ENCODE data around the gene EGLN1. TPM values are rescaled to one million over a fixed set of nuclear protein-coding genes. Genes with fewer than 3 reads are reported as not detected.

The EGLN1 gene
- total and polyA plus RNA-seq, 2 experiments from 2014 or later = 1.9 to 6.0 TPM

DNA sequence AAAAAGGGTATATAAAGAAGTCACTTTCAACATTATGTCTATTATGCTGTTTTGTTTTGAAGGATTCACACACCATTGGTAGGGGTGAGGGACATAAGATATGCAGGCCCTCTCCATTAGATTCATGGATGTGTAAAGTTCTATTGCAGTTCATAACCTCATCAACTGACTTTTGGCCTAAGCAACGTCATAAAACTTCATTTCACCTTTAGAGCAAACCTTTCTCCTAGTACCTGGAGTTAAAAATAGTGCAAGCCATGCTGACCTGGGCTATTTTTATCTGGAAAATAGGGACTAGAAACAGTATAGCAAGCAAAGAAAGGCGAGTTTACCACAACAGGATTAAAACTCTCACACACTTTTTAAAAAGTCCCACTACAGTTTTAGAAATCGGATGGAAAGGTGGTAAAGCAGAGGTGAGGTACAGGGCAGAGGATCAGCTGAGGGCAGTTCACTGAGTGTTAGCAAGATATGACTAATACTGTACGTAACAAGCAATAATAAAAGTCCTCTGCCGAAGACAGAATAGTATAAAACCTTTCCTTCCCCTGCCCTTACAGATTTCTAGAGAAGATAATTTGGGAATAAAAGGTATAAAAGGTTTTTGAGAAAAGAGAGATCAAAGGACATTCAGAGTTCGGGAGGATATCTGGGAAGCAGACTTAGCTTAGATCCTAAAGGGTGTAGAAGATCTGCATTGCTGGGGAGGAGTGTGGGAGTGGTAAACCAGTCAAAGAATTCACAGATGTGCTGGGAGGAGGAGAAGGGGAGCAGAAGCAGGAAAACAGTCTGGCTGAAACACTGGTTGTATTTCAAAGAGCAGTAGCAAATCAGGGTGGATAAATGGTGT lies 14.3 kb downstream of the EGLN1 start:
- no peak overlapping the region for H3K4me3 ChIP-seq
- no peaks in the 10 kb centered on the region for H3K27me3 Mint-ChIP-seq (ENCODE audit: insufficient read depth, low read depth, poor library complexity)
- no peaks in the 10 kb centered on the region for H3K36me3 ChIP-seq (ENCODE audit: insufficient read depth)

More for the DNA sequence above, 14.3 kb downstream of the EGLN1 start:
- H3K4me1 ChIP-seq (ENCODE audit: insufficient read depth) = no peaks in the 10 kb centered on the region
- Mint-ChIP-seq H3K4me3 (no peak overlapping the region), H3K27ac (no peak overlapping the region), H3K4me1 (no peaks in the 10 kb centered on the region), H3K9me3 (no peaks in the 10 kb centered on the region), H3K36me3 (ENCODE audit: low read depth) (no peaks in the 10 kb centered on the region)
- H3K27ac ChIP-seq (ENCODE audit: low read depth) = no peak overlapping the region
- H2AFZ ChIP-seq = no peak overlapping the region
- H3K4me2 ChIP-seq = no peak overlapping the region
- no peak for ATAC-seq
- no peaks in the 10 kb centered on the region for H3K79me2 ChIP-seq (replicated peaks; ENCODE audit: insufficient read depth)
- H3F3A ChIP-seq (replicated peaks; ENCODE audit: low read depth) = no peaks in the 10 kb centered on the region
- TF ChIP-seq, protein P1, sequence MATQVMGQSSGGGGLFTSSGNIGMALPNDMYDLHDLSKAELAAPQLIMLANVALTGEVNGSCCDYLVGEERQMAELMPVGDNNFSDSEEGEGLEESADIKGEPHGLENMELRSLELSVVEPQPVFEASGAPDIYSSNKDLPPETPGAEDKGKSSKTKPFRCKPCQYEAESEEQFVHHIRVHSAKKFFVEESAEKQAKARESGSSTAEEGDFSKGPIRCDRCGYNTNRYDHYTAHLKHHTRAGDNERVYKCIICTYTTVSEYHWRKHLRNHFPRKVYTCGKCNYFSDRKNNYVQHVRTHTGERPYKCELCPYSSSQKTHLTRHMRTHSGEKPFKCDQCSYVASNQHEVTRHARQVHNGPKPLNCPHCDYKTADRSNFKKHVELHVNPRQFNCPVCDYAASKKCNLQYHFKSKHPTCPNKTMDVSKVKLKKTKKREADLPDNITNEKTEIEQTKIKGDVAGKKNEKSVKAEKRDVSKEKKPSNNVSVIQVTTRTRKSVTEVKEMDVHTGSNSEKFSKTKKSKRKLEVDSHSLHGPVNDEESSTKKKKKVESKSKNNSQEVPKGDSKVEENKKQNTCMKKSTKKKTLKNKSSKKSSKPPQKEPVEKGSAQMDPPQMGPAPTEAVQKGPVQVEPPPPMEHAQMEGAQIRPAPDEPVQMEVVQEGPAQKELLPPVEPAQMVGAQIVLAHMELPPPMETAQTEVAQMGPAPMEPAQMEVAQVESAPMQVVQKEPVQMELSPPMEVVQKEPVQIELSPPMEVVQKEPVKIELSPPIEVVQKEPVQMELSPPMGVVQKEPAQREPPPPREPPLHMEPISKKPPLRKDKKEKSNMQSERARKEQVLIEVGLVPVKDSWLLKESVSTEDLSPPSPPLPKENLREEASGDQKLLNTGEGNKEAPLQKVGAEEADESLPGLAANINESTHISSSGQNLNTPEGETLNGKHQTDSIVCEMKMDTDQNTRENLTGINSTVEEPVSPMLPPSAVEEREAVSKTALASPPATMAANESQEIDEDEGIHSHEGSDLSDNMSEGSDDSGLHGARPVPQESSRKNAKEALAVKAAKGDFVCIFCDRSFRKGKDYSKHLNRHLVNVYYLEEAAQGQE (IDR thresholded peaks at IDR 0.05; ENCODE audit: unreplicated experiment) = no peak
- no peak for TF ChIP-seq EZH2 (IDR thresholded peaks at IDR 0.05; ENCODE audit: low read depth, unreplicated experiment)
- TF ChIP-seq, protein P2, sequence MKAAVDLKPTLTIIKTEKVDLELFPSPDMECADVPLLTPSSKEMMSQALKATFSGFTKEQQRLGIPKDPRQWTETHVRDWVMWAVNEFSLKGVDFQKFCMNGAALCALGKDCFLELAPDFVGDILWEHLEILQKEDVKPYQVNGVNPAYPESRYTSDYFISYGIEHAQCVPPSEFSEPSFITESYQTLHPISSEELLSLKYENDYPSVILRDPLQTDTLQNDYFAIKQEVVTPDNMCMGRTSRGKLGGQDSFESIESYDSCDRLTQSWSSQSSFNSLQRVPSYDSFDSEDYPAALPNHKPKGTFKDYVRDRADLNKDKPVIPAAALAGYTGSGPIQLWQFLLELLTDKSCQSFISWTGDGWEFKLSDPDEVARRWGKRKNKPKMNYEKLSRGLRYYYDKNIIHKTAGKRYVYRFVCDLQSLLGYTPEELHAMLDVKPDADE (IDR thresholded peaks at IDR 0.05) = no peak
- no peak for TF ChIP-seq CREB1 (CRISPR knock-in tag; IDR thresholded peaks at IDR 0.05; ENCODE audit: low read depth)
- no peak for TF ChIP-seq POLR2AphosphoS5 (IDR thresholded peaks at IDR 0.05; ENCODE audit: low read depth)
- TF ChIP-seq, protein P3, sequence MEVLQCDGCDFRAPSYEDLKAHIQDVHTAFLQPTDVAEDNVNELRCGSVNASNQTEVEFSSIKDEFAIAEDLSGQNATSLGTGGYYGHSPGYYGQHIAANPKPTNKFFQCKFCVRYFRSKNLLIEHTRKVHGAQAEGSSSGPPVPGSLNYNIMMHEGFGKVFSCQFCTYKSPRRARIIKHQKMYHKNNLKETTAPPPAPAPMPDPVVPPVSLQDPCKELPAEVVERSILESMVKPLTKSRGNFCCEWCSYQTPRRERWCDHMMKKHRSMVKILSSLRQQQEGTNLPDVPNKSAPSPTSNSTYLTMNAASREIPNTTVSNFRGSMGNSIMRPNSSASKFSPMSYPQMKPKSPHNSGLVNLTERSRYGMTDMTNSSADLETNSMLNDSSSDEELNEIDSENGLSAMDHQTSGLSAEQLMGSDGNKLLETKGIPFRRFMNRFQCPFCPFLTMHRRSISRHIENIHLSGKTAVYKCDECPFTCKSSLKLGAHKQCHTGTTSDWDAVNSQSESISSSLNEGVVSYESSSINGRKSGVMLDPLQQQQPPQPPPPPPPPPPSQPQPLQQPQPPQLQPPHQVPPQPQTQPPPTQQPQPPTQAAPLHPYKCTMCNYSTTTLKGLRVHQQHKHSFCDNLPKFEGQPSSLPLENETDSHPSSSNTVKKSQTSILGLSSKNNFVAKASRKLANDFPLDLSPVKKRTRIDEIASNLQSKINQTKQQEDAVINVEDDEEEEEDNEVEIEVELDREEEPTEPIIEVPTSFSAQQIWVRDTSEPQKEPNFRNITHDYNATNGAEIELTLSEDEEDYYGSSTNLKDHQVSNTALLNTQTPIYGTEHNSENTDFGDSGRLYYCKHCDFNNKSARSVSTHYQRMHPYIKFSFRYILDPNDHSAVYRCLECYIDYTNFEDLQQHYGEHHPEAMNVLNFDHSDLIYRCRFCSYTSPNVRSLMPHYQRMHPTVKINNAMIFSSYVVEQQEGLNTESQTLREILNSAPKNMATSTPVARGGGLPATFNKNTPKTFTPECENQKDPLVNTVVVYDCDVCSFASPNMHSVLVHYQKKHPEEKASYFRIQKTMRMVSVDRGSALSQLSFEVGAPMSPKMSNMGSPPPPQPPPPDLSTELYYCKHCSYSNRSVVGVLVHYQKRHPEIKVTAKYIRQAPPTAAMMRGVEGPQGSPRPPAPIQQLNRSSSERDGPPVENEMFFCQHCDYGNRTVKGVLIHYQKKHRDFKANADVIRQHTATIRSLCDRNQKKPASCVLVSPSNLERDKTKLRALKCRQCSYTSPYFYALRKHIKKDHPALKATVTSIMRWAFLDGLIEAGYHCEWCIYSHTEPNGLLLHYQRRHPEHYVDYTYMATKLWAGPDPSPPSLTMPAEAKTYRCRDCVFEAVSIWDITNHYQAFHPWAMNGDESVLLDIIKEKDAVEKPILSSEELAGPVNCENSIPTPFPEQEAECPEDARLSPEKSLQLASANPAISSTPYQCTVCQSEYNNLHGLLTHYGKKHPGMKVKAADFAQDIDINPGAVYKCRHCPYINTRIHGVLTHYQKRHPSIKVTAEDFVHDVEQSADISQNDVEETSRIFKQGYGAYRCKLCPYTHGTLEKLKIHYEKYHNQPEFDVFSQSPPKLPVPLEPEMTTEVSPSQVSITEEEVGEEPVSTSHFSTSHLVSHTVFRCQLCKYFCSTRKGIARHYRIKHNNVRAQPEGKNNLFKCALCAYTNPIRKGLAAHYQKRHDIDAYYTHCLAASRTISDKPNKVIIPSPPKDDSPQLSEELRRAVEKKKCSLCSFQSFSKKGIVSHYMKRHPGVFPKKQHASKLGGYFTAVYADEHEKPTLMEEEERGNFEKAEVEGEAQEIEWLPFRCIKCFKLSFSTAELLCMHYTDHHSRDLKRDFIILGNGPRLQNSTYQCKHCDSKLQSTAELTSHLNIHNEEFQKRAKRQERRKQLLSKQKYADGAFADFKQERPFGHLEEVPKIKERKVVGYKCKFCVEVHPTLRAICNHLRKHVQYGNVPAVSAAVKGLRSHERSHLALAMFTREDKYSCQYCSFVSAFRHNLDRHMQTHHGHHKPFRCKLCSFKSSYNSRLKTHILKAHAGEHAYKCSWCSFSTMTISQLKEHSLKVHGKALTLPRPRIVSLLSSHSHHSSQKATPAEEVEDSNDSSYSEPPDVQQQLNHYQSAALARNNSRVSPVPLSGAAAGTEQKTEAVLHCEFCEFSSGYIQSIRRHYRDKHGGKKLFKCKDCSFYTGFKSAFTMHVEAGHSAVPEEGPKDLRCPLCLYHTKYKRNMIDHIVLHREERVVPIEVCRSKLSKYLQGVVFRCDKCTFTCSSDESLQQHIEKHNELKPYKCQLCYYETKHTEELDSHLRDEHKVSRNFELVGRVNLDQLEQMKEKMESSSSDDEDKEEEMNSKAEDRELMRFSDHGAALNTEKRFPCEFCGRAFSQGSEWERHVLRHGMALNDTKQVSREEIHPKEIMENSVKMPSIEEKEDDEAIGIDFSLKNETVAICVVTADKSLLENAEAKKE (CRISPR knock-in tag; IDR thresholded peaks at IDR 0.05) = no peak
- no peak for TF ChIP-seq STAT1 (IDR thresholded peaks at IDR 0.05; ENCODE audit: unreplicated experiment)
- no peak for TF ChIP-seq JUNB (IDR thresholded peaks at IDR 0.05; ENCODE audit: unreplicated experiment)
- no peak for TF ChIP-seq ZNF331 (CRISPR knock-in tag; IDR thresholded peaks at IDR 0.05; ENCODE audit: low read depth)
- no peak for TF ChIP-seq ZNF114 (CRISPR knock-in tag; IDR thresholded peaks at IDR 0.05)
- TF ChIP-seq NANOG (IDR thresholded peaks at IDR 0.05; ENCODE audit: borderline replicate concordance) = no peak
- no peak for TF ChIP-seq EZH2phosphoT487 (IDR thresholded peaks at IDR 0.05; ENCODE audit: unreplicated experiment)
- TF ChIP-seq, protein P4, sequence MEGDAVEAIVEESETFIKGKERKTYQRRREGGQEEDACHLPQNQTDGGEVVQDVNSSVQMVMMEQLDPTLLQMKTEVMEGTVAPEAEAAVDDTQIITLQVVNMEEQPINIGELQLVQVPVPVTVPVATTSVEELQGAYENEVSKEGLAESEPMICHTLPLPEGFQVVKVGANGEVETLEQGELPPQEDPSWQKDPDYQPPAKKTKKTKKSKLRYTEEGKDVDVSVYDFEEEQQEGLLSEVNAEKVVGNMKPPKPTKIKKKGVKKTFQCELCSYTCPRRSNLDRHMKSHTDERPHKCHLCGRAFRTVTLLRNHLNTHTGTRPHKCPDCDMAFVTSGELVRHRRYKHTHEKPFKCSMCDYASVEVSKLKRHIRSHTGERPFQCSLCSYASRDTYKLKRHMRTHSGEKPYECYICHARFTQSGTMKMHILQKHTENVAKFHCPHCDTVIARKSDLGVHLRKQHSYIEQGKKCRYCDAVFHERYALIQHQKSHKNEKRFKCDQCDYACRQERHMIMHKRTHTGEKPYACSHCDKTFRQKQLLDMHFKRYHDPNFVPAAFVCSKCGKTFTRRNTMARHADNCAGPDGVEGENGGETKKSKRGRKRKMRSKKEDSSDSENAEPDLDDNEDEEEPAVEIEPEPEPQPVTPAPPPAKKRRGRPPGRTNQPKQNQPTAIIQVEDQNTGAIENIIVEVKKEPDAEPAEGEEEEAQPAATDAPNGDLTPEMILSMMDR (conservative IDR thresholded peaks at IDR 0.05; ENCODE audit: low read depth in 2 of 2) = no peak
- H4K20me1 ChIP-seq (replicated peaks; ENCODE audit: insufficient read depth) = 0 out of 2 replicates have a peak, but pooled peaks cover 5% of the 10 kb centered on the region
- DNase-seq (ENCODE audit: low spot score) = no peak
- no peaks in the 10 kb centered on the region for H3K9me2 ChIP-seq (ENCODE audit: insufficient read depth)
- no peaks in the 10 kb centered on the region for H3K27me3 ChIP-seq (ENCODE audit: insufficient read depth)
